ENCODE measurements around the gene ZDHHC14. TPM values are rescaled to one million over a fixed set of nuclear protein-coding genes. Genes with fewer than 3 reads are reported as not detected.
"Not testable (repeated sequence)": the region's sequence is repeated elsewhere in the genome, so short reads cannot be mapped to it uniquely, and the experiment has no call there.

The ZDHHC14 gene
- total RNA-seq, 4 donors from 2014 or later: 9.1 to 20.6 (median 12.5) TPM

- TF ChIP-seq CTCF (IDR thresholded peaks at IDR 0.05) (no peak), POLR2A (IDR thresholded peaks at IDR 0.05) (no peak)
- H3K9me3 ChIP-seq: peaks cover 0 to 7% (median 0%) of the 10 kb centered on the region in 4 donors
- H3K27ac ChIP-seq: no peak overlapping the region
- H3K36me3 ChIP-seq: no peaks in the 10 kb centered on the region
- no peak overlapping the region for H3K4me3 ChIP-seq
- H3K27me3 ChIP-seq: no peaks in the 10 kb centered on the region
- no peak for DNase-seq
- no peaks in the 10 kb centered on the region for H3K4me1 ChIP-seq
These were observed 314.5 kb downstream of the ZDHHC14 start for GRCh38 chr6:157695301-157696040.

- no peak for DNase-seq
- no peak overlapping the region for H3K27ac ChIP-seq
- no peak overlapping the region for H3K4me3 ChIP-seq
- H3K4me1 ChIP-seq: no peaks in the 10 kb centered on the region
- H3K9me3 ChIP-seq: peaks cover 0 to 7% (median 0%) of the 10 kb centered on the region in 4 donors
- TF ChIP-seq POLR2A (IDR thresholded peaks at IDR 0.05) (no peak), CTCF (IDR thresholded peaks at IDR 0.05) (no peak)
- no peaks in the 10 kb centered on the region for H3K36me3 ChIP-seq
- H3K27me3 ChIP-seq: no peaks in the 10 kb centered on the region
These were observed 319.0 kb downstream of the ZDHHC14 start for GRCh38 chr6:157699777-157700636.

GRCh38 chr6:157706351-157706750 lies 325.4 kb downstream of the ZDHHC14 start:
- not testable (repeated sequence) for H3K4me3 ChIP-seq, H3K4me1 ChIP-seq, DNase-seq, H3K9me3 ChIP-seq, H3K36me3 ChIP-seq, H3K27ac ChIP-seq, H3K27me3 ChIP-seq

GRCh38 chr6:157706883-157707282 lies 325.9 kb downstream of the ZDHHC14 start:
- H3K9me3 ChIP-seq: no peaks in the 10 kb centered on the region
- DNase-seq: no peak
- TF ChIP-seq POLR2A (IDR thresholded peaks at IDR 0.05) (no peak), CTCF (IDR thresholded peaks at IDR 0.05) (no peak)

GRCh38 chr6:157707576-157707975 lies 326.6 kb downstream of the ZDHHC14 start:
- H3K9me3 ChIP-seq: no peaks in the 10 kb centered on the region
- no peaks in the 10 kb centered on the region for H3K36me3 ChIP-seq
- H3K4me1 ChIP-seq: no peaks in the 10 kb centered on the region
- TF ChIP-seq POLR2A (IDR thresholded peaks at IDR 0.05) (no peak), CTCF (IDR thresholded peaks at IDR 0.05) (no peak)
- no peak for DNase-seq
- H3K27me3 ChIP-seq: no peaks in the 10 kb centered on the region
- H3K4me3 ChIP-seq: no peak overlapping the region
- H3K27ac ChIP-seq: no peak overlapping the region

More at GRCh38 chr6:157706883-157707282, 325.9 kb downstream of the ZDHHC14 start:
- Histone ChIP-seq H3K27me3 (no peaks in the 10 kb centered on the region), H3K4me3 (no peak overlapping the region), H3K27ac (no peak overlapping the region), H3K4me1 (no peaks in the 10 kb centered on the region), H3K36me3 (no peaks in the 10 kb centered on the region)

GRCh38 chr6:157708239-157708638 lies 327.2 kb downstream of the ZDHHC14 start:
- H3K27ac ChIP-seq: no peak overlapping the region
- no peak for DNase-seq
- H3K27me3 ChIP-seq: no peaks in the 10 kb centered on the region
- TF ChIP-seq POLR2A (IDR thresholded peaks at IDR 0.05) (no peak), CTCF (IDR thresholded peaks at IDR 0.05) (no peak)
- H3K9me3 ChIP-seq: no peaks in the 10 kb centered on the region
- H3K4me3 ChIP-seq: no peak overlapping the region
- H3K4me1 ChIP-seq: no peaks in the 10 kb centered on the region
- H3K36me3 ChIP-seq: no peaks in the 10 kb centered on the region

Measured in Peyer's patch (tissue), 4 donors.